NOMO-1 (cell line): ENCODE data around the gene CHCHD6.

ENCODE experiments used
- DNase-seq, 2 experiments: peaks; one replicate each; lab custom pipeline; 2025; ENCODE audit not compliant: unreplicated experiment in 2 of 2; lab: John Stamatoyannopoulos, UW

The CHCHD6 gene, protein sequence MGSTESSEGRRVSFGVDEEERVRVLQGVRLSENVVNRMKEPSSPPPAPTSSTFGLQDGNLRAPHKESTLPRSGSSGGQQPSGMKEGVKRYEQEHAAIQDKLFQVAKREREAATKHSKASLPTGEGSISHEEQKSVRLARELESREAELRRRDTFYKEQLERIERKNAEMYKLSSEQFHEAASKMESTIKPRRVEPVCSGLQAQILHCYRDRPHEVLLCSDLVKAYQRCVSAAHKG

GRCh38 chr3:126703512-126704493 is at the start of gene CHCHD6:
TSS of gene CHCHD6 (plus strand) at chr3:126704240. CDS start at chr3:126704313, 73 bp downstream.
- peak; percentile 92 to 99 for DNase-seq

- peak; percentile 47 for DNase-seq
Observed at GRCh38 chr3:126654571-126655383, 49.3 kb upstream of the CHCHD6 start, which contains the start of gene TXNRD3. TSS of gene TXNRD3 (minus strand) at chr3:126655124.

GRCh38 chr3:126655887-126656286 is 48.2 kb upstream of the CHCHD6 start:
- DNase-seq, result no peak

DNA sequence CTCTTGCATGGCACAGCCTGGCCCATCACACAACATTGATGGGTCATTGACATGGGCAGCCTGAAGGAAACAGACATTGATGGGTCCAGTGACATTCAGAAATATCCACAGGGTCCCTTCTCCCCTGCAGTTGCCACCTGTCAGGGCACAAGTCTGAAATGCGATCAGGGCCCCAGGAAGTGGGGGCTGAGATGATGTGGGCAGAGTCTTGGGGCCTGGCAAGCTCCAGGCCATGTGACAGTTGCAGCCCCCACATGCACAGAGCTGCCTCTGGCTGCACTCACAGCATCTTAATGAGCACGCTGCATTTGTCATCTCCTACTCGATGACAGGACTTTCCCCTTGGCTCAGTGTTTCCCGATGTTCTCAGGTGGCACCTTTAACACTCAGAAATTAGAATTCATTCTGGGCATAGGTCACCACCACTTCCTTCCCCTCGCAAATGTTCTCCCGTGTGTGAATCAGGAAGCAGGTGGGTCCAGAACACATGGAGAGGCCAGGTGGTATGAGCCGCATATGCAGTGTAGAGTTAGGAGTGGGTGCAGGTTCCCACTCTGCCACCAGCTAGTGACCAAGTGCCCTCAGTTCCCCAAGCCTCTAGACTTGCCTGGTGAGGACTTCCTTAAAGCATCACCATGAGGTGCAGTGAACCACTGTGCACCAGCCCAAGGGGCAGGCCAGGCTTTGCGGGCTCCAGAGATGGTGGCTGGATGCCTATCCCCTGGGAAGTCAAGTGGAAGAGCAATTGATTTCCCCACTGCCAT is 47.5 kb upstream of the CHCHD6 start:
- DNase-seq, result no peak

GRCh38 chr3:126657901-126658300 is 46.1 kb upstream of the CHCHD6 start:
- no peak for DNase-seq

GRCh38 chr3:126658584-126658983 is 45.5 kb upstream of the CHCHD6 start:
- no peak for DNase-seq

DNA sequence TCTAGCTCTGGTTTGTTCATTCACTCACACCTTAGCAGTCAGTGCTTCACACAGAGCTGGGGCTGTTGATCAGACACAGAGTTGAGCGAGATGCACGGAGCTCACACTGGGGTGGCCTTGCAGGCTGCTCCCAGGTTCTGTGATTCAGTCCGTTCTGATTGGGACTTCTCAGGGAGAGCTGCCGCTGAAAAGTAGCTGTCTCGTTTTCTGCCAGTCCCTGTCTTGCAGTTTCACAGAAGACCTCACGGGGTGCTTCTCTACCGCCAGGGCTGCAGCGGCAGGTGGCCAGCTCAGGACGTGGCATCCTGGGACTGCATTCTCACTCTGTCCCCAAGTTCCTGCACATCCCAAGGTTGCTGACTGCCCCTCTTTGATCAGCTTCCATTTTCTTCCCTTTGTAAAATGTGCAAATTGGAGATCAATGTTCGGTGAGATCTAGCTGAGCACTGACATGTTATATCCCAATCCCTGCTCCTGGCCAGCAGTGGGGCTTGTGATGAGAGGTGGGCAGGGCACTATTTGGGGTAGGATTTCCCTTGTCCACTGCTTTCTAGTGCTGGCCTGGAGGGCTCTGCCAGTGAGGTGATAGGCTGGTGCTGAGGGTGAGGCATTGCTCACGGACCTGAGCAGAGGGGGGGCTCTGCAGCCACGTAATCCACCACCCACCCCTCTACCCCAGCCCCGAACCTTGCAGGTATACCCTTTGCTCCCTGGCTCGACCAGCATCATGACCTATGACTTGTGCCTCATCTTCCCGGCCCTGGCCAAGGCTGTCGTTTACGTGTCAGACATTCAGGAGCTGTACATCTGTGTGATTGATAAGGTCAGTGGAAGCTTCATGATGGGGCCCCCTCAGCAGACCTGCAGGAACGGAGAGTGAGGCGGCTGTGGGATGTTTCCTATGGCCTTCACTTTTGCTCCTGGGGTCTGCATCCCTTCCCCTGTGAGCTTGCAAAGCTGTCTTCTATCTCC is 43.8 kb upstream of the CHCHD6 start:
- DNase-seq, result no peak

DNA sequence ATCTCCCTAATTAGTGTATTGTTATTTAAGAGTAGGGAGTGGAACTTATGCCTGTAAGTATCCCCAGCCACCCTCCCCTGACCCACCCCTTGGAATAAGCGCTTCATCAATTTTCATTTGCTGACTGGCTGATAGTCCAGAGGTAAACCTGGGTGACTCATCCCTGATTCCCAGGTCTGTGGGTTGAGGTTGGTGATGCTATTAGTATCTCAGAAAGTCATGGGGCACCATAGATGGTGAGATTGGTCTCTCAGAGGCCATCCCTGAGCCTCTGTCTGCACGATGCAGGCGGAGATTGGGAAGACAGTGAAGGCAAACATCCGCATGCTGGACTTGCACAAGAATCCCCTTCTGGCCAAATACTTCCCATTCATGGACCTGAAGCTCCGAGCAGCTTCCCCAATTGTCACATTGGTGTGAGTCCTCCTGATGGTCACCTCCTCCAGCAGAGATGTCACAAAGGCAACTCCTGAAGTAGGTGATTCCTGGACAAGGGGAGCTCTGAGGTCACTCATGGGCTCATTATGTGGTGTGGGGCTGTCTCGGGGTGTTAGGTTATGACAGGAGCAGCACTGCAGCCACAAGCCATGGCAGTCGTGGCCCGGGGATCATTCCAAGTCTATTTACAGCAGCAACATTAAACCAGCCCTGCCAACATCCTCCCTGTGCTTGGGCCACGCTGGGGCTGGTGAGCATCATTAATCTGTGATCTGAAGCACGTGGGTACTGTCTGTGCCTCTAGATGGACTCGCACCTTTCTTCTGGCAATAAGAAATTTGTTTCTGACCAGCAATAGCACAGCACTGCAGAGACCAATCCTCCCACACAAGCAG is 42.3 kb upstream of the CHCHD6 start:
- DNase-seq, result no peak

- DNase-seq, result no peak
Observed at GRCh38 chr3:126663257-126663656, 40.8 kb upstream of the CHCHD6 start.

DNA sequence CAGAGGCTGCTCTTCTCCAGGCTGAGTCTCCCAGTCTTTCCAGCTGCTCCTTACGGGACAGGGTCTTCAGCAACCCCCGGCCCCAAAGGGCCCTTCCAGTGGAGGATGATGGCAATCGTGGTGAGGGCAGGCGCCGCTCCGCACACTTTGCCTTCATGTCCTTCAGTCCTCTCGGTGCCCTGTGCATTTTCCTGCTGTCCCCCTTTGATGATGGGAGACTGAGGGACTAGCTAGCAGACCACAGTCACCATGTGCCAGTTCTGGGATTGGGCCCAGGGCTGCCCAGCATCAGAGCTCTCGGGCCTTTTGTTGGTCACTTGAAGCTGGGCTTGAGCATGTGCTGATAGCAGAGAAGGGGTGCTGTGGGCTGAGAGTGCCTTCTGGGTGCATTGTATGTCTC is 40.3 kb upstream of the CHCHD6 start:
- DNase-seq, result no peak

DNA sequence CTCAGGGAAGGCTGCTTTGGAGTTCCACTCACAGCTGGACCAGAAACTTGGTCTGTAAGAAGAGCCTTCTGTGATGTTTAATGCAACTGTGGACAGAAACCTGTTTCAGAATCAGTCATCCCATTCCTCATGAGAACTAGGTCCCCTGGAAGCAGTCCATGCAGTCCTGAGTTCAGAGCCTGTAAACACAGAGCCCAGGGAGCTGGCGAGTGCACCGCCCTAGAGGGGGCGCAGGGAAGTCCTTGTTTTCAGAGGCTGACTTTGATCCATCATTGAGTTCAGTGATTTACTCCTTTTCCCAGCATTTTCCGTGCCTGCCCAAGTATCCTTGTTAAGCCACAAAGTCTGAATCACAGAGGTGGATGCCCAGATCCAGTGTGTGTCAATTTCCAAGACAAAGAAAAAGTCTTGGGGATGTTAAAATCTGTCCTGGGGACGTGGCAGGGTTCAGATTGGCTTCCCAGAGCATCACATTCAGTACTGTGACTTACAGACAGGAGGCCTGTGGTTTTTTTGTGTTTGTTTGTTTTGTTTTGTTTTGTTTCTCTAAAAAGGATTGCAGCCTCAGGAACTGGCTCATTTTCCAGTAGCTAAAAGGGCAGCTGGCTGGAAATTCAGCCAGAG is 39.3 kb upstream of the CHCHD6 start:
- no peak for DNase-seq

GRCh38 chr3:126665221-126665936 is 38.7 kb upstream of the CHCHD6 start:
- no peak for DNase-seq

DNA sequence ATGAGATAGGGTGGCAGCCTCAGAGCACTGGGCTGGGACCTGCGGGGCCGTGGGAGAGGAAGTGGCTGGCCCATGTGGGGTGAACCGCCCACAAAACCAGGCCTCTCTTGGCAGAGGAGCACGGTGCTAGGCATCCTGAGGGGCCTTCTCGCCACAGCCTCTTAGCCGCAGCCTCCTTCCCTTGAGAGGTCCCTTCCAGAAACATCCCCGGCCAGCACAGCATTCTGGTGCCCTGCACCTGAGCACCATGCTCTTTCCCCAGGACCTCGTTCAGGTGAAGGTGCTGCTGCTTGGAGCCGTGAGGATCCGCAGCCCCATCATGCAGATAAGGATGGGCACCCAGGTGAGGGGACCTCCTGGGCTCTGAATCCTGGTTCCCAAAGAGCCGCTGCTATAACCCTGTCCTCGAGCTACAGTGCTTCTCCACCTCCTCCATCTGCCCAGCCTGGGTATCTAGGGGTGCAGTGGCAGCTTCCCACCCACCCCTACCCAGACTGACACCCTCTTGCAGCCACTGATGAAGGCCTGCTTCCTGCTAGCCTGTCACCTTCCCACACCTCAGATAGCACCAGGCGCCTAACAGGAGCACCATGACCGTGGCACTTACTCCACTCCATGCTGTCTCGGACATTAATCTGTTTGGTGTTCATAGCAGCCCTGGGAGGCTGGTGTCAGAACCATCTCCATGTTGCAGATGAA is 37.9 kb upstream of the CHCHD6 start:
- no peak for DNase-seq

GRCh38 chr3:126666658-126667528 is 37.1 kb upstream of the CHCHD6 start:
- no peak for DNase-seq

- no peak for DNase-seq
Observed at GRCh38 chr3:126667631-126668449, 36.2 kb upstream of the CHCHD6 start.
